Measurements from ENCODE around the gene IER5. TPM values are rescaled to one million over a fixed set of nuclear protein-coding genes. Genes with fewer than 3 reads are reported as not detected.

Gene IER5
- polyA plus RNA-seq, 1 of the 3 experiments (the other 2 are of a cell fraction): 52.9 TPM

DNA sequence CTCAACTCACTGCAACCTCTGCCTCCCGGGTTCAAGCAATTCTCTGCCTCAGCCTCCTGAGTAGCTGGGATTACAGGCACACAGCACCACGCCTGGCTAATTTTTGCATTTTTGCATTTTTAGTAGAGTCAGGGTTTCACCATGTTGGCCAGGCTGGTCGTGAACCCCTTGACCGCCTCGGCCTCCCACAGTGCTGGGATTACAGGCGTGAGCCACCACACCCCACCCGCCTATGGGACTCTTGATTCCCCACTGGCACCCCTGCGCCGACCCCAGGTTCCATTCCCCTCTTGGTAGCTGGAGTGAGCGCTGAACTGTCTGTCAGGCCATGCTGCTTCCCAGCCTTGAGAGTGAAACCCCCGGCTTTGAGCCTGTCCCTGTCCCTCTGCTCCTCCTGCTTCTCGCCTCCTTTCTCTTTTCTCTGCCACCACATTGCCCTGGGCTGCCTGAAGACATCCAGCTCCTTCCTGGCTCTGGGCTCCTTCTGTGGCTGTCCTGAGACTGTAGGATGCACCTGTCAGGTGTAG lies 48.8 kb downstream of the IER5 start:
- peaks cover 25 to 47% of the 10 kb centered on the region in 2 experiments for H3K4me1 ChIP-seq (ENCODE audit: control insufficient read depth in 1 of 2, insufficient read depth in 2 of 2, low read depth in 1 of 2, low read length in 1 of 2)
- H3K27ac ChIP-seq (ENCODE audit: low read depth in 2 of 2, low read length in 1 of 2): no peak overlapping the region
- no peaks in the 10 kb centered on the region for H4K20me1 ChIP-seq (ENCODE audit: insufficient read depth)
- no peaks in the 10 kb centered on the region for H3K27me3 ChIP-seq (ENCODE audit: insufficient read depth)
- H2AFZ ChIP-seq (ENCODE audit: low read depth): no peak overlapping the region
- CTCF ChIA-PET: interaction anchor here (1.7 kb wide), 1 partner anchor 255 kb away, joined by 6 read pairs; no protein-coding TSS in a partner anchor
- no peak overlapping the region for H3K4me2 ChIP-seq
- H3F3A ChIP-seq (replicated peaks; ENCODE audit: insufficient read depth): peaks cover 11% of the 10 kb centered on the region
- DNase-seq: no peak
- no peaks in the 10 kb centered on the region for H3K9me2 ChIP-seq
- H3K79me2 ChIP-seq (ENCODE audit: insufficient read depth): no peaks in the 10 kb centered on the region
- TF ChIP-seq FOXM1 (IDR thresholded peaks at IDR 0.05; ENCODE audit: low read depth) (no peak), SMC3 (IDR thresholded peaks at IDR 0.05; ENCODE audit: low read depth, low read length) (no peak), YY1 (IDR thresholded peaks at IDR 0.05; ENCODE audit: low read depth) (no peak)
- TF ChIP-seq, protein P1, sequence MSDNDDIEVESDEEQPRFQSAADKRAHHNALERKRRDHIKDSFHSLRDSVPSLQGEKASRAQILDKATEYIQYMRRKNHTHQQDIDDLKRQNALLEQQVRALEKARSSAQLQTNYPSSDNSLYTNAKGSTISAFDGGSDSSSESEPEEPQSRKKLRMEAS (IDR thresholded peaks at IDR 0.05; ENCODE audit: low read depth): no peak
- TF ChIP-seq, protein P2, sequence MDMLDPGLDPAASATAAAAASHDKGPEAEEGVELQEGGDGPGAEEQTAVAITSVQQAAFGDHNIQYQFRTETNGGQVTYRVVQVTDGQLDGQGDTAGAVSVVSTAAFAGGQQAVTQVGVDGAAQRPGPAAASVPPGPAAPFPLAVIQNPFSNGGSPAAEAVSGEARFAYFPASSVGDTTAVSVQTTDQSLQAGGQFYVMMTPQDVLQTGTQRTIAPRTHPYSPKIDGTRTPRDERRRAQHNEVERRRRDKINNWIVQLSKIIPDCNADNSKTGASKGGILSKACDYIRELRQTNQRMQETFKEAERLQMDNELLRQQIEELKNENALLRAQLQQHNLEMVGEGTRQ (IDR thresholded peaks at IDR 0.05; ENCODE audit: borderline replicate concordance, low read depth, low read length): no peak
- H3K4me3 ChIP-seq (ENCODE audit: low read depth in 2 of 2, low read length in 1 of 2): no peak overlapping the region
- POLR2A ChIA-PET: no interaction called here
- H3K9me3 ChIP-seq: no peaks in the 10 kb centered on the region
- 94% methylated on average over 12 of the region's 12 CpGs for WGBS (ENCODE audit: low lambda C conversion rate)
- H3K36me3 ChIP-seq (replicated peaks in 1 of 2; ENCODE audit: control insufficient read depth in 1 of 2, insufficient read depth in 2 of 2, low read length in 1 of 2): no peaks in the 10 kb centered on the region
- H3K9ac ChIP-seq: no peak overlapping the region

DNA sequence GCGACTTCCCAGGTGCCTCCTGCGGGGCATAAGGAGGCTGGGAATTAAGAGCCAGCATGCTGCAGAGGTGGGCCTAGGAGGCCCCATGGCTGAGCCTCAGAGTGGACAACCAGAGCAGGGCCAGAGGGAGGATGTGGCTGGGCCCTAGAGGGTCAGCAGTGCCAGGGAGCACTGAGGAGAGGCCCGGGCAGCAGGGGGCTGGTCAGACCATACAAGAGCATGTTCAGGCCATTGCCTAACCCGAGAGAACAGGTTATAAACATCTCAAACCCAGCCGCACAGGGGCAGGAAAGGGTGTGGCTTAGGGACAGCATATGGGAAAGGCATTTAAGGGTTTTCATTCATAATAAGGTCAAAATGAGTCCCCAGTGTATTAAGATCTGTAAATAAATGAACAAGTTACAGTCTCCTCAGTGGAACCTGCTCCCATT lies 51.1 kb downstream of the IER5 start:
- no peaks in the 10 kb centered on the region for H3K9me3 ChIP-seq
- TF ChIP-seq JUND (IDR thresholded peaks at IDR 0.05) (no peak), ELF1 (IDR thresholded peaks at IDR 0.05) (no peak)
- TF ChIP-seq, protein P1 (IDR thresholded peaks at IDR 0.05; ENCODE audit: low read depth): no peak
- H2AFZ ChIP-seq (ENCODE audit: low read depth): no peak overlapping the region
- no peak overlapping the region for H3K4me3 ChIP-seq (ENCODE audit: low read depth in 2 of 2, low read length in 1 of 2)
- peaks cover 18 to 47% of the 10 kb centered on the region in 2 experiments for H3K4me1 ChIP-seq (ENCODE audit: control insufficient read depth in 1 of 2, insufficient read depth in 2 of 2, low read depth in 1 of 2, low read length in 1 of 2)
- no peaks in the 10 kb centered on the region for H3K27me3 ChIP-seq (ENCODE audit: insufficient read depth)
- H3F3A ChIP-seq (replicated peaks; ENCODE audit: insufficient read depth): peaks cover 8% of the 10 kb centered on the region
- ChIA-PET CTCF (interaction anchor here (0.7 to 7.1 kb wide), 6 partner anchors 15 to 255 kb away, joined by 3 to 145 read pairs (median 108); partner anchors contain the start of gene IER5), POLR2A (no interaction called here)
- WGBS (ENCODE audit: low lambda C conversion rate): 45% methylated on average over 4 of the region's 5 CpGs
- no peaks in the 10 kb centered on the region for H3K9me2 ChIP-seq
- H3K27ac ChIP-seq (ENCODE audit: low read depth in 2 of 2, low read length in 1 of 2): peak overlapping the region in 1 of 2 experiments; percentile 61; a peak in 2 of 4 replicates
- DNase-seq: no peak
- H3K36me3 ChIP-seq (replicated peaks in 1 of 2; ENCODE audit: control insufficient read depth in 1 of 2, insufficient read depth in 2 of 2, low read length in 1 of 2): no peaks in the 10 kb centered on the region
- H3K9ac ChIP-seq: no peak overlapping the region
- no peaks in the 10 kb centered on the region for H4K20me1 ChIP-seq (ENCODE audit: insufficient read depth)
- H3K4me2 ChIP-seq: no peak overlapping the region
- no peaks in the 10 kb centered on the region for H3K79me2 ChIP-seq (ENCODE audit: insufficient read depth)

DNA sequence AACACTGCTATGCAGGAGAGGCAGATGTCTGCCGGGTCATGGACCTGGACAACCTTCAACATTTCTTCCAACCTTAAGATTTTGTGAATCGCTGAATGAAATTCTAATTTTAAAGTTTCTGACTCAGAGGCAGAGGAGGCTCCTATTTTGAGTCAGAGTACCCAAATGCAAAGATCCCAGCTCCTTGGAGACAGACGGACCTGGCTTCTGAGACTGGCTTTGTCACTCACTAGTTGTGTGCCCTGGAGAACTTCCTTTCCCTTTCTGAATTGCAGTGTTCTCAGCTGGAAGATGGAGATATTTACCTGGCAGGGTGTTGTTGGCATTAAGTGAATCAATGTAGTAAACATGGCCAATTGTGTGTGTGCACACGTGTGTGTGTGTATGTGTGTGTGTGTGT lies 51.9 kb downstream of the IER5 start:
- no peaks in the 10 kb centered on the region for H4K20me1 ChIP-seq (ENCODE audit: insufficient read depth)
- 81% methylated on average over 4 of the region's 4 CpGs for WGBS (ENCODE audit: low lambda C conversion rate)
- H3K9ac ChIP-seq: no peak overlapping the region
- no peaks in the 10 kb centered on the region for H3K36me3 ChIP-seq (replicated peaks in 1 of 2; ENCODE audit: control insufficient read depth in 1 of 2, insufficient read depth in 2 of 2, low read length in 1 of 2)
- peaks cover 6% of the 10 kb centered on the region for H3F3A ChIP-seq (replicated peaks; ENCODE audit: insufficient read depth)
- DNase-seq: no peak
- H3K9me2 ChIP-seq: no peaks in the 10 kb centered on the region
- no peak overlapping the region for H3K4me3 ChIP-seq (ENCODE audit: low read depth in 2 of 2, low read length in 1 of 2)
- ChIA-PET POLR2A (no interaction called here), CTCF (interaction anchor here (1.0 to 7.1 kb wide), 10 partner anchors 10 to 277 kb away, joined by 3 to 145 read pairs (median 36); partner anchors contain the start of genes IER5 and STX6)
- H3K9me3 ChIP-seq: no peaks in the 10 kb centered on the region
- peaks cover 10 to 40% of the 10 kb centered on the region in 2 experiments for H3K4me1 ChIP-seq (ENCODE audit: control insufficient read depth in 1 of 2, insufficient read depth in 2 of 2, low read depth in 1 of 2, low read length in 1 of 2)
- TF ChIP-seq FOXM1 (IDR thresholded peaks at IDR 0.05; ENCODE audit: low read depth) (no peak), TEAD4 (IDR thresholded peaks at IDR 0.05; ENCODE audit: borderline replicate concordance, insufficient read depth) (no peak), GATA2 (CRISPR knock-in tag; IDR thresholded peaks at IDR 0.05) (no peak)
- TF ChIP-seq, protein P2 (IDR thresholded peaks at IDR 0.05; ENCODE audit: borderline replicate concordance, low read depth, low read length): no peak
- TF ChIP-seq, protein P3, sequence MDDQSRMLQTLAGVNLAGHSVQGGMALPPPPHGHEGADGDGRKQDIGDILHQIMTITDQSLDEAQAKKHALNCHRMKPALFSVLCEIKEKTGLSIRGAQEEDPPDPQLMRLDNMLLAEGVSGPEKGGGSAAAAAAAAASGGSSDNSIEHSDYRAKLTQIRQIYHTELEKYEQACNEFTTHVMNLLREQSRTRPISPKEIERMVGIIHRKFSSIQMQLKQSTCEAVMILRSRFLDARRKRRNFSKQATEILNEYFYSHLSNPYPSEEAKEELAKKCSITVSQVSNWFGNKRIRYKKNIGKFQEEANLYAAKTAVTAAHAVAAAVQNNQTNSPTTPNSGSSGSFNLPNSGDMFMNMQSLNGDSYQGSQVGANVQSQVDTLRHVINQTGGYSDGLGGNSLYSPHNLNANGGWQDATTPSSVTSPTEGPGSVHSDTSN (IDR thresholded peaks at IDR 0.05): no peak
- no peak overlapping the region; the same call in 1 of the 2 replicates for H2AFZ ChIP-seq (ENCODE audit: low read depth)
- H3K27ac ChIP-seq (ENCODE audit: low read depth in 2 of 2, low read length in 1 of 2): peak overlapping the region in 1 of 2 experiments; percentile 61; a peak in 2 of 4 replicates
- H3K27me3 ChIP-seq (ENCODE audit: insufficient read depth): no peaks in the 10 kb centered on the region
- H3K79me2 ChIP-seq (ENCODE audit: insufficient read depth): no peaks in the 10 kb centered on the region
- H3K4me2 ChIP-seq: no peak overlapping the region
